Smooth muscle cell (in vitro differentiated cells): ENCODE measurements around the gene ANK3. TPM values are rescaled to one million over a fixed set of nuclear protein-coding genes. Genes with fewer than 3 reads are reported as not detected.

Experiments used
- DNase-seq: peaks from one replicate; lab custom pipeline; 2025; ENCODE audit not compliant: unreplicated experiment; lab: John Stamatoyannopoulos, UW
- H2AFZ ChIP-seq: fragments of 200-600 bp; sonication (generic); 2 replicates; pipeline ENCODE4 v1.6.0; 2016; ENCODE audit warnings: antibody characterized with exemption, low read depth, mild to moderate bottlenecking
- H3F3A ChIP-seq: fragments of 200-600 bp; sonication (generic); 2 replicates; pipeline ENCODE4 v1.6.0; 2017; ENCODE audit warnings: antibody characterized with exemption, low read depth
- H3K27ac ChIP-seq: fragments of 200-600 bp; sonication (generic); 2 replicates; pipeline ENCODE4 v1.5.1; 2016; ENCODE audit warnings: low read depth, mild to moderate bottlenecking
- H3K27me3 ChIP-seq: fragments of 200-600 bp; sonication (generic); 2 replicates; pipeline ENCODE4 v1.6.1; 2016; ENCODE audit warnings: low read depth, mild to moderate bottlenecking
- H3K36me3 ChIP-seq: fragments of 200-600 bp; sonication (generic); 2 replicates; pipeline ENCODE4 v1.5.1; 2016; ENCODE audit warnings: low read depth
- H3K4me1 ChIP-seq: fragments of 200-600 bp; sonication (generic); 2 replicates; pipeline ENCODE4 v1.5.1; 2016; ENCODE audit warnings: low read depth
- H3K4me2 ChIP-seq: fragments of 200-600 bp; sonication (generic); 2 replicates; pipeline ENCODE4 v1.6.0; 2016; ENCODE audit warnings: mild to moderate bottlenecking
- H3K4me3 ChIP-seq: fragments of 200-600 bp; sonication (generic); 2 replicates; pipeline ENCODE4 v1.5.1; 2016; ENCODE audit warnings: mild to moderate bottlenecking
- H3K79me2 ChIP-seq: fragments of 200-600 bp; sonication (generic); 2 replicates; pipeline ENCODE4 v1.6.0; 2016; ENCODE audit warnings: low read depth, mild to moderate bottlenecking
- H3K9ac ChIP-seq: fragments of 200-600 bp; sonication (generic); 2 replicates; pipeline ENCODE4 v1.6.0; 2016; ENCODE audit warnings: low read depth
- H3K9me3 ChIP-seq: fragments of 200-600 bp; sonication (generic); replicated peaks from 2 replicates; pipeline ENCODE4 v1.5.1; 2016; ENCODE audit warnings: low read depth
- H4K20me1 ChIP-seq: fragments of 200-600 bp; sonication (generic); 2 replicates; pipeline ENCODE4 v1.6.0; 2016; ENCODE audit warnings: low read depth
- WGBS: methylation state at CpG from one replicate; pipeline ENCODE4 v1.1.7; 2016; ENCODE audit warnings: low lambda C conversion rate; 5-methylcytosine and 5-hydroxymethylcytosine counted together
- polyA plus RNA-seq: library from polyadenylated mRNA; unstranded; fragments of >200 nt; fragmentation: Nextera tagmentation; extraction: Ambion mirVana; gene quantifications from 2 replicates; pipeline ENCODE4 v1.2.1, GENCODE V29; 2016
- total RNA-seq: library from RNA; depleted of rRNA; stranded (reverse); fragments of >200 nt; gene quantifications from 2 replicates; pipeline ENCODE4 v1.2.3, GENCODE V29; 2014
- TF ChIP-seq, protein P1 (sequence below): fragments of 200-600 bp; sonication (generic); IDR thresholded peaks from 2 replicates; pipeline ENCODE4 v1.5.1; 2017; ENCODE audit warnings: borderline replicate concordance, mild to moderate bottlenecking, antibody characterized with exemption; ENCODE audit not compliant: insufficient read depth, poor library complexity, severe bottlenecking

Gene ANK3
- total and polyA plus RNA-seq, 2 experiments from 2014 or later, result 28.2 to 85.5 TPM

DNA sequence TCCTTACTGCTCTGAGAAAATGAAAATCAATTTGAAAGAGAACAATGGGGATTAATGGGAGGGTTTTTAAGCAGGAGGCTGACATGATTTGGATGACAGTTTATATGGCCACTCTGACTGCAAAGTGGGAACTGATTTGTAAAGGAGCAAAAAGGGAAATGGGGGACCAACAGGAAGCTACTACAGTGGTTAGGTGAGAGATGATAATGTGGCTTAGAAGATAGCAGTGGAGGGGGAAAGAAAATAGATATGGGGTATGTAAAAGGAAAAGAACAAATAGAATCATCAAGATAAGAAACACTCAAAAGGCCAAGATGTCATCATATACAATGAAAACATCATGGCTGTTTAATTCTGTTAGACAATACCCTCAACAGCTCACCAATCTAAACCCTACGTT, 177.5 kb downstream of the ANK3 start:
- H3K4me2 ChIP-seq, result no peak overlapping the region
- no peak overlapping the region for H3K27ac ChIP-seq
- TF ChIP-seq, protein P1, sequence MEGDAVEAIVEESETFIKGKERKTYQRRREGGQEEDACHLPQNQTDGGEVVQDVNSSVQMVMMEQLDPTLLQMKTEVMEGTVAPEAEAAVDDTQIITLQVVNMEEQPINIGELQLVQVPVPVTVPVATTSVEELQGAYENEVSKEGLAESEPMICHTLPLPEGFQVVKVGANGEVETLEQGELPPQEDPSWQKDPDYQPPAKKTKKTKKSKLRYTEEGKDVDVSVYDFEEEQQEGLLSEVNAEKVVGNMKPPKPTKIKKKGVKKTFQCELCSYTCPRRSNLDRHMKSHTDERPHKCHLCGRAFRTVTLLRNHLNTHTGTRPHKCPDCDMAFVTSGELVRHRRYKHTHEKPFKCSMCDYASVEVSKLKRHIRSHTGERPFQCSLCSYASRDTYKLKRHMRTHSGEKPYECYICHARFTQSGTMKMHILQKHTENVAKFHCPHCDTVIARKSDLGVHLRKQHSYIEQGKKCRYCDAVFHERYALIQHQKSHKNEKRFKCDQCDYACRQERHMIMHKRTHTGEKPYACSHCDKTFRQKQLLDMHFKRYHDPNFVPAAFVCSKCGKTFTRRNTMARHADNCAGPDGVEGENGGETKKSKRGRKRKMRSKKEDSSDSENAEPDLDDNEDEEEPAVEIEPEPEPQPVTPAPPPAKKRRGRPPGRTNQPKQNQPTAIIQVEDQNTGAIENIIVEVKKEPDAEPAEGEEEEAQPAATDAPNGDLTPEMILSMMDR, result no peak
- H3K9ac ChIP-seq, result no peak overlapping the region
- no peaks in the 10 kb centered on the region for H3K9me3 ChIP-seq
- H4K20me1 ChIP-seq, result no peaks in the 10 kb centered on the region
- no peak for DNase-seq
- H3K36me3 ChIP-seq, result no peaks in the 10 kb centered on the region
- H3F3A ChIP-seq, result no peaks in the 10 kb centered on the region
- H3K27me3 ChIP-seq, result no peaks in the 10 kb centered on the region
- WGBS, result 95% methylated on average over 1 of the region's 1 CpG
- H2AFZ ChIP-seq, result no peak overlapping the region
- H3K4me3 ChIP-seq, result no peak overlapping the region
- H3K4me1 ChIP-seq, result no peaks in the 10 kb centered on the region
- no peaks in the 10 kb centered on the region for H3K79me2 ChIP-seq

DNA sequence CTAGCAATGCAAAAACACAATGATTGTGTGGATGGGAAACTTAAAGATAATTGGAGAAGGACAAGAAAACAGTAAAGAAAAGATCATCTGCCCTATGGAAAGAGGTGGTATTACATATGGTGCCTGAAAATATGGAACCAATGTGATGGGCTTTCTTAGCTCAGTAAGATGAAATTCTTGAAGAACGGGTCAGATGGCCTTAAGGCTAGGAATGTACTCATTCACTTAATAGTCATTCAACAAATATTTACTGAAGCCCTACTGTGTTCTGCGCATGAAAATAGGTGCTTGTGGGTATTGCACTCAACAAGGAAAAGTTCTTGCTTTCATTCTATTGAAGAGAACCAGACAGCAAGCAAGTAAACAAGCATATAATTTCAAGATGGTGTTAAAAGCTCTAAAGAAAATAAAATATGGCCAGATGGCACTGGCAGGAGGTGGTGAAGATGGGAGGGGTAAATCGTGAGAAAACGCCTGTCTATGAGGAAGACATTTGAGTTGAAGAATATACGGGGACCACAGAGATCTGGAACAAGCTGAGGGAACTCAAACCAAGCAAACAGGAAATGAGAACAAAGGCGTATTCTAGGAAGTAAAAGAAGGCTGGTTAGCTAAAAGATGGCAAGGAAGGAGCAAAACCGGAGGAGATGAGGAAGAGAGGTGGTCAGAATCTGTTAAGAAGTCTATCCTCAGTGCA, 179.7 kb downstream of the ANK3 start:
- Histone ChIP-seq H3K9ac (no peak overlapping the region), H3F3A (no peaks in the 10 kb centered on the region), H3K27me3 (no peaks in the 10 kb centered on the region), H3K79me2 (no peaks in the 10 kb centered on the region), H4K20me1 (no peaks in the 10 kb centered on the region), H3K27ac (no peak overlapping the region), H3K9me3 (no peaks in the 10 kb centered on the region), H3K4me2 (no peak overlapping the region), H3K4me3 (no peak overlapping the region), H3K4me1 (no peaks in the 10 kb centered on the region), H3K36me3 (no peaks in the 10 kb centered on the region), H2AFZ (no peak overlapping the region)
- no peak for DNase-seq
- TF ChIP-seq, protein P1, result no peak
- 81% methylated on average over 7 of the region's 7 CpGs for WGBS

DNA sequence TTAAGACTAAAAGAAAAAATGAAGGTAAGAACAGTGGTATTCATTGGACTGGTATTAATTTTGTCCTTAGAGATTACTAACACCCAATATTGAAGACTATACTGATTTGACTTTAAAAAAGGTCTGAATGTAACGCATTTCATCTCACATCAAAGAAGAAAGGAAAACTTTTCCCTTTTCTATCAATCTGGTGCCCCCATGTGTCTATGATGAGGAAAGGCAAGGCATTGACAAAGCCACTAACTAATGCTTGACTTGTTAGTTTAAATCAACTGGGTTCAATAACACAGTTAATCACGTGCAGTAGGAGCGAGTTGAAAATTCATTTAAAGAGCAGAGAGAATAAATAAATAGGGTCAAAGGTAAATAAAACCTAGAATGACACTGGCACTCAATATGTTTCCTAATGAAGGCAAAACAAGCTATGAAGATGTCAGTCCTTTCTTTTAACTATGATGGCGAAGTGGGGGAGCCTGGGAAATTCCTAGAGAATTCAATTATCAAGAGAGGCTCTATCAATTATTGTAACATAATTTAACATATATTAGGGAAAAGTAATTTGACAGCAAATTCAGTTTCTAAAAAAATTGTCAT, 180.9 kb downstream of the ANK3 start:
- no peak for DNase-seq
- TF ChIP-seq, protein P1, result peak; percentile 60
- H2AFZ ChIP-seq, result no peak overlapping the region
- WGBS, result 46% methylated on average over 4 of the region's 4 CpGs
- no peak overlapping the region for H3K9ac ChIP-seq
- H3K4me2 ChIP-seq, result no peak overlapping the region
- no peaks in the 10 kb centered on the region for H3K36me3 ChIP-seq
- no peak overlapping the region for H3K27ac ChIP-seq
- no peaks in the 10 kb centered on the region for H3K9me3 ChIP-seq
- H3K4me3 ChIP-seq, result no peak overlapping the region
- H3K79me2 ChIP-seq, result no peaks in the 10 kb centered on the region
- H3F3A ChIP-seq, result no peaks in the 10 kb centered on the region
- H4K20me1 ChIP-seq, result no peaks in the 10 kb centered on the region
- H3K4me1 ChIP-seq, result no peaks in the 10 kb centered on the region
- no peaks in the 10 kb centered on the region for H3K27me3 ChIP-seq

DNA sequence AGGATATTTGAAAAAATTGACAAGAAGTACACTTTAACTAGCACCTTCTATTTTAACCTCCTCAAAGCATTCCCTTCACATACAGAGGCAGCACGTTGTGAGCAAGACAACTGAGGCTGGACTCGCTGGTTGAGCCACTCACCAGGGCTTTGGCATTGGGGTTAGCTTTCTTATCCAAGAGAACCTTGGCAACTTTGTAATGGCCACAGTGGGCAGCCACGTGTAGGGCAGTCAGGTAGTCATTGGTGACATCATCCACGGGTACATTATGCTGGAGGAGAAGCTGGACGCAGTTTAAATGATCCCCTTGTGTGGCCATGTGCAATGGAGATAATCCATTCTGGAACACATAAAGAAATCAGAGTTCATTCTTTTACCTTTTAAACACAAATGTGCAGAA, 181.8 kb downstream of the ANK3 start:
- TF ChIP-seq, protein P1, result no peak
- Histone ChIP-seq H3K4me3 (no peak overlapping the region), H3K79me2 (no peaks in the 10 kb centered on the region), H3K4me2 (no peak overlapping the region), H3K9ac (no peak overlapping the region), H3K27me3 (no peaks in the 10 kb centered on the region), H4K20me1 (no peaks in the 10 kb centered on the region), H3K36me3 (no peaks in the 10 kb centered on the region), H3F3A (no peaks in the 10 kb centered on the region), H3K27ac (no peak overlapping the region), H2AFZ (no peak overlapping the region), H3K4me1 (no peaks in the 10 kb centered on the region), H3K9me3 (no peaks in the 10 kb centered on the region)
- DNase-seq, result no peak
- 94% methylated on average over 5 of the region's 5 CpGs for WGBS
